Neural cell (in vitro differentiated cells): ENCODE measurements around the gene SLC44A5.

Source experiments
- EZH2 ChIP-seq: fragments of 200-600, 300-800 bp; shearing (Covaris generic), sonication (generic); IDR thresholded peaks from 2 replicates; pipeline ENCODE4 v1.6.1; 2014; ENCODE audit warnings: antibody characterized with exemption, low read length, borderline replicate concordance, mild to moderate bottlenecking; ENCODE audit not compliant: insufficient read depth, poor library complexity, severe bottlenecking
- POLR2AphosphoS5 ChIP-seq: IDR thresholded peaks from 2 replicates; pipeline ENCODE4 v1.6.1; 2012
- TF ChIP-seq, protein P1 (sequence below): fragments of 450-650 bp; IDR thresholded peaks from 2 replicates; pipeline ENCODE4 v1.5.1; 2014; ENCODE audit warnings: antibody characterized with exemption, mild to moderate bottlenecking, moderate library complexity; ENCODE audit not compliant: poor library complexity, severe bottlenecking

DNA sequence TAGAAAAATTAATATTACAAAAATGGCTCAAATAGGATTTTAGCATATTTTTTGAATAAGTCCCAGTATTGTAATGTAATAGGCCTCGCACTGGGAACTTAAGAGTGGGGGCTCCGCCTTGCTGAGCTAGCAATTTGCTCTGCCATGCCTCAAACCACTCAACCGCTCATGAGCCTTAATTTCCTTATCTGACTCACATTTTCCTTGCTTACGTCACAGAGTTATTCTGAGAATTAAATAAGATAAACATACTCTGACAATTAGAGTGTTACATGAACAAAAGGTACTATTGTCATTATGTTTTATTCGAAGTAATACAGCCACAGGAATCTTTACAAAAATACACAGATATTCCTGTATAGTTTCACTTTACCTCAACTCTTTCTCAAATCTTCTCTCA, 108.1 kb downstream of the SLC44A5 start:
- TF ChIP-seq POLR2AphosphoS5 (no peak), EZH2 (no peak)
- TF ChIP-seq, protein P1, sequence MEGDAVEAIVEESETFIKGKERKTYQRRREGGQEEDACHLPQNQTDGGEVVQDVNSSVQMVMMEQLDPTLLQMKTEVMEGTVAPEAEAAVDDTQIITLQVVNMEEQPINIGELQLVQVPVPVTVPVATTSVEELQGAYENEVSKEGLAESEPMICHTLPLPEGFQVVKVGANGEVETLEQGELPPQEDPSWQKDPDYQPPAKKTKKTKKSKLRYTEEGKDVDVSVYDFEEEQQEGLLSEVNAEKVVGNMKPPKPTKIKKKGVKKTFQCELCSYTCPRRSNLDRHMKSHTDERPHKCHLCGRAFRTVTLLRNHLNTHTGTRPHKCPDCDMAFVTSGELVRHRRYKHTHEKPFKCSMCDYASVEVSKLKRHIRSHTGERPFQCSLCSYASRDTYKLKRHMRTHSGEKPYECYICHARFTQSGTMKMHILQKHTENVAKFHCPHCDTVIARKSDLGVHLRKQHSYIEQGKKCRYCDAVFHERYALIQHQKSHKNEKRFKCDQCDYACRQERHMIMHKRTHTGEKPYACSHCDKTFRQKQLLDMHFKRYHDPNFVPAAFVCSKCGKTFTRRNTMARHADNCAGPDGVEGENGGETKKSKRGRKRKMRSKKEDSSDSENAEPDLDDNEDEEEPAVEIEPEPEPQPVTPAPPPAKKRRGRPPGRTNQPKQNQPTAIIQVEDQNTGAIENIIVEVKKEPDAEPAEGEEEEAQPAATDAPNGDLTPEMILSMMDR = no peak
